ENCODE data around the gene TMEM267.
"Not testable (repeated sequence)": the region's sequence is repeated elsewhere in the genome, so short reads cannot be mapped to it uniquely, and the experiment has no call there.

Gene TMEM267

GRCh38 chr5:43410414-43410813, 73.3 kb downstream of the TMEM267 start:
- FAIRE-seq (no peak), DNase-seq (ENCODE audit: low spot score) (no peak)

GRCh38 chr5:43409809-43410271, 73.8 kb downstream of the TMEM267 start:
- FAIRE-seq (no peak), DNase-seq (ENCODE audit: low spot score) (no peak)

GRCh38 chr5:43402524-43403066, 81.1 kb downstream of the TMEM267 start:
- FAIRE-seq; DNase-seq (ENCODE audit: low spot score): not testable (repeated sequence)

- DNase-seq (ENCODE audit: low spot score): no peak
- no peak for FAIRE-seq
These were observed 81.8 kb downstream of the TMEM267 start for GRCh38 chr5:43401827-43402226.

- FAIRE-seq: no peak
- no peak for DNase-seq (ENCODE audit: low spot score)
These were observed 83.6 kb downstream of the TMEM267 start for GRCh38 chr5:43400082-43400481.

GRCh38 chr5:43396762-43397304, 86.8 kb downstream of the TMEM267 start:
- FAIRE-seq (no peak), DNase-seq (ENCODE audit: low spot score) (peak; percentile 59)

Measured in RCC 7860 (cell line).